A549 (cell line): ENCODE data around the gene ZNF365.

Experiments
- CTCF ChIP-seq: fragments of >200 bp; sonication (Bioruptor Twin); formaldehyde crosslinking; IDR thresholded peaks from 3 replicates; pipeline ENCODE4 v1.5.1; 2016
- EP300 ChIP-seq, 2 experiments: fragments of >200 bp; sonication (Bioruptor Twin); formaldehyde crosslinking; IDR thresholded peaks; 2 replicates in 1 of 2; 3 replicates in 1 of 2; pipeline ENCODE4 v1.6.1; 2016 to 2017
- PHF8 ChIP-seq: fragments of 200-600 bp; sonication (generic); IDR thresholded peaks from 2 replicates; pipeline ENCODE4 v1.6.1; 2016; ENCODE audit warnings: low read depth, mild to moderate bottlenecking, antibody characterized with exemption, moderate library complexity, borderline replicate concordance
- POLR2A ChIP-seq: IDR thresholded peaks from 2 replicates; pipeline ENCODE4 v1.6.1; 2012; ENCODE audit warnings: mild to moderate bottlenecking, low read length
- RAD21 ChIP-seq, 2 experiments: fragments of >200 bp in 1 of 2; sonication (Bioruptor Twin) in 1 of 2; formaldehyde crosslinking in 1 of 2; IDR thresholded peaks in 1 of 2; conservative IDR thresholded peaks in 1 of 2; 2 replicates in 1 of 2; 3 replicates in 1 of 2; pipeline ENCODE4 v1.6.1; 2012 to 2018; ENCODE audit warnings: inconsistent platforms in 1 of 2
- USF2 ChIP-seq: fragments of 450-650 bp; IDR thresholded peaks from 2 replicates; pipeline ENCODE4 v1.6.1; 2014; ENCODE audit warnings: antibody characterized with exemption

GRCh38 chr10:62402508-62402907 lies 28.3 kb downstream of the ZNF365 start:
- TF ChIP-seq CTCF (no peak), POLR2A (no peak), PHF8 (no peak), EP300 (IDR thresholded peaks at IDR 0.05) (no peak), RAD21 (conservative IDR thresholded peaks at IDR 0.05 in 1 of 2, IDR thresholded peaks at IDR 0.05 in 1 of 2) (no peak), USF2 (no peak)
